ENCODE measurements around the gene NAA16.

DNA sequence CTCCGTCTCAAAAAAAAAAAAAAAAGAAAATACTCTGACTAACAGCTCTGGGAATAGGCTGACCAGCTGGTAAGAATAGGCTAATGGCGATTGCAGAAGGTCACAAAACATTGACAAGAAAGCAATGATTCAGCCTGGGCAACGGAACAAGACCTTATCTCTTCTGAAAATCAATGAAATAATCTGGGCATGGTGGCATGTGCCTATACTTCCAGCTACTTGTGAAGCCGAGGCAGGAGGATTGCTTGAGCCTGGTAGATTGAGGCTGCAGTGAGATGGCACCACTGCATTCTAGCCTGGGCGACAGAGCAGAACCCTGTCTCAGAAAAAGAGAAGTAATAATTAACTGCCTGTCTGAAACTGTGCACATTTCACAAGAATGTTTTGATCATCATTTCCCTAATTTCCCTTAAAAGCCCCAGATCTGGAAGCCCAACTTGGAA lies 28.9 kb upstream of the NAA16 start:
- TF ChIP-seq CTCF (IDR thresholded peaks at IDR 0.05), result no peak
- no peak for TF ChIP-seq POLR2A (IDR thresholded peaks at IDR 0.05)

Data from uterus (tissue), 2 donors.